HG03139 (cell line): ENCODE data around the gene CADM1.

Experiments
- ATAC-seq: cut with Tn5 transposase; IDR thresholded peaks from one replicate; pipeline ENCODE4 v1.9.1; 2021; ENCODE audit not compliant: unreplicated experiment

The CADM1 gene

DNA sequence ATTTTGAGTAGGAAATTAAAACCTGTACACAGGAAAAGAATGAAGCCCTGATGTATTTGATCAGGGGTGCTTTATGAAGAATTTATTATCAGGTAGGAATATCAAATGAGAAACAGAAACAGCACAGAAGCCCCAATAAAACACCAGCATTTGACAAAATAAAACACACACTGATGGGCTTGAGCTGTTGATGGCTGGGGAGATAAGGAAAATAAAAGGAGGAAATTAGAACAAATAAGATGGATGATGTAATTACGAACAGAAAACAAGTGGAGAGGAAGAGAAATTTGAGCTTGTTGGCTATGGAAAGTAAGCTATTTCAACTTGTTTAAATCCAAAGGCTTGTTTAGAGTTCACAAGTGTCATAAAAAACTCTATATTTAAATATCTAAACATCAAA lies 213.7 kb downstream of the CADM1 start:
- no peak for ATAC-seq

DNA sequence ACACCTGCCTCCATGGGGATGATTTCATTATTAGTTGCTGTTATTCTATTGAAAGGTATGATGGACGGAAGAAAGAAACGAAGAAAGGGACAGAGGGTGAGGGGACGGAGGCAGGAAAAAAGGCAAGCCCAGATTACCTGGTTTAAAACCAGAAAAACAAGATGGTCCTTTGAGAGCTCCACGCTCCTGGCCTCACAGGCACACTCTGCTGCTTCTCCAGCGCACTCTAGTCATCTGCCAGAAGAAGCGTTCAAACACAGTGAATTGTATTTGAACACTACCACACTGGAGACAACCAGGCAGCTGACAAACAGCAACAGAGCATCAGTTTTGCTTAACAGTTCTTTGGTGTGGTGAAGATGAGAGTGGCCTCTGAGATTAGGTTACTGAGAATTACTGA lies 216.9 kb downstream of the CADM1 start:
- ATAC-seq: no peak

DNA sequence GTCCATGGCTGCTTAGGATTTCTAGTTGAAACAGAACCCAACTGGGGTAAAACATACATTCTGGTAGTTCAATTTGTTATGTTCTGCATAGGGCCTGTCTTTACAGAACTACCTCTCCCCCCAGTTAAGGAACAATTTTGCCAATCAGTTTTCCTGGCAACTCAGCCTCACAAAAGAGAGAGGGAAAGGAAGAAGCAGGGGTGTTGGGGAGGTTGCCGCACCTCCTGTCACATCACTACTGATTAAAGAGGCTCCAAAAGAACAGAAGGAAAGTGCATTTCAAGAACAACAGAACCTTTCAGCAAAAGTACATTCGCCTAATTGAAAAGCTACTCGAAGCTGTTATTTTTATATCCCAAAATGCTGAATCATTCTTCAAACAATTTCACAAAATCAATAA lies 217.6 kb downstream of the CADM1 start:
- ATAC-seq: no peak

DNA sequence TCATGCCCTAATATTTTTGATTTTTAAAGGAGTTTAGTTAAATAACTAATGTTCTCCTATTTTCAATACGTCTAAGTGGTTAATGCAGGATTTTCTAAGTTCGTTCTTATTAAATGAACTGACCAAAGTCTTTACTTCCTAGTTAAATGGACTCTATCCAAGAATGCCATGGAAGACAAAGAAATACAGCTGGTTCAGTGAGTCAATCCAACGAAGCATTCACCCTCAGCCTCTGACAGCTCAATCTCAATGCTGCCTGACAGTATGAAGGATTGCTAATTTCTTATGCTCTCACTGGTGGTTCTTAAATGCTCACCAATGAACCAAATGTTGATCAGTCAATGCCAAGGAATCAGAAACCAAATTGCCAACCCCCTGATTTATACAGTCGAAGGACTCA lies 219.4 kb downstream of the CADM1 start:
- ATAC-seq: no peak

DNA sequence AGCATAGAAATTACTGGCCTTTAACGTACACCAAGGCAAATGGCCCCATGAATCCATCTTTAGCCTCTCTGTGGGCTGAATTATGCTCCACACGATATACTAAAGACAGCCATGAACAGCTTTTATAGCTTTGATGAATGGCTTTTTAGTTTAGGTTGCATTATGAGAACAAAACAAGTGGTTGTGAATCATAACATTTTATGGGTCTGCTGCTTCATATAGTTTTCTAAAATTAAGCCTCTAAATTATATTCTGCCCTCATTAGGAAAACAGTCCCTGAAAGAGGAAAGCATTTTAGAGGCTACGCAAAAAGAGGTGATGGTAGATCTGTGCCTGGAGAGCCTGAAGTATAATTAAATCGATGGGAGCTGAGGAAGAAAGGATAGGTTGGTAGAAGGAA lies 221.3 kb downstream of the CADM1 start:
- ATAC-seq: no peak

DNA sequence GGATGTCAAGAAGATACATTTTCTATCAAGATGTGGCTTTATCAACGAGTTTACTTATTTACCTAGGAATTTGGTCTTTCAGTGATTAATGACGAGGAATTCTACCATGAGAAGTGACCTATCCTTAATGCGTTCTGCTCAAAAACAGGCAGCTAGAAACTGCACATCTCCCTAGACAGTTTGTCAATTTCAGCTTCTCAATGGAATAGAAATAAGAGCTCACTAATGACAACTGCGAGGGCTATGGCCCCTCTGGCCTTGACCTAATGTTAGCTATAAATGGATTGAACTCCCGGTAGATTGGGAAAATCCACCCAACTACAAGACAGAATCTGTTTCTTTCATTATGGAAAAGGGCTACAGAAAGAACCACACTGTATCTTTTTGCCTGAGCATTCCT lies 223.4 kb downstream of the CADM1 start:
- ATAC-seq: no peak

DNA sequence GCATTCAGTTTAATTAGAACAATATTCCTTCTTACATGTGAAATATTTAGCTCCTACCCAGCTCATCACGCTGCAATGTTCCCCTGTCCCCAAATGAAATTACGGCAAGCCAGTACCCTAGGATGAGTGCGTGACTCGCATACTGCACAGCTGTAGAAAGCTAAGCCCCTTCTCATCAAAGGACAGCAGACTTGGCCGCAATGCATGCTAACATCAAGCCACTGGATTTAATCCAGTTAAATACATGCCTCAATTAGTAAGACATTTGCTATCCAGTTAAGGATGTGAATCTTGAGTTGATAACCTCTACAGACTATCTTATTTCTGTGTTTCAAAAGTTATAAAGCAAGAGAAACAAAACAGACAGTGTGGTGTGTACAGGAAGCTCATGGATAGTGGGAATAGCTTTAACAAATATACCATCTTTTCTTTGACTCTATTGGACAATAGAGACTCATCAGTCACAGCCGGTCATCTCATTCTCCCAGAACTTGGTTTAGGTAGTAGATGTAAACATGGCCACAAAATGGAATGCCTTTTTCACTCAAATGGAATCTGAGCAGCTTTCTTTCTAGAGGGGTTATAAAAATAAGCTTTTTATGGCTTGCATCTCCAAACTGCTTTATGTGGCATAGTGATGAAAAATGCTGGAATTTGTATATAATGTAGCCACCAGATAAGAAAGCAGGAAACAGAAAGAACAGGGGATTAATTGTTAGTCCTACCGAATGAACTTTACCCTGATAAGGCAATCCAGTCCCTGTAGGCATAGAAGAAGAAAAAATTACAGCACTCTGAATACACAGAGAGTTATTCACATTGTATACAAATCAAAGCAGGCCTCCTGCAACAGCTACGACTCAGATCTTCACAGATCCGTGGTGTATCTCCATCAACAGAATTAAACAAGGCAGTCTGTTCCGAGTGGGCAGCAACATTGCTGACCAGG lies 224.1 kb downstream of the CADM1 start:
- ATAC-seq: no peak

DNA sequence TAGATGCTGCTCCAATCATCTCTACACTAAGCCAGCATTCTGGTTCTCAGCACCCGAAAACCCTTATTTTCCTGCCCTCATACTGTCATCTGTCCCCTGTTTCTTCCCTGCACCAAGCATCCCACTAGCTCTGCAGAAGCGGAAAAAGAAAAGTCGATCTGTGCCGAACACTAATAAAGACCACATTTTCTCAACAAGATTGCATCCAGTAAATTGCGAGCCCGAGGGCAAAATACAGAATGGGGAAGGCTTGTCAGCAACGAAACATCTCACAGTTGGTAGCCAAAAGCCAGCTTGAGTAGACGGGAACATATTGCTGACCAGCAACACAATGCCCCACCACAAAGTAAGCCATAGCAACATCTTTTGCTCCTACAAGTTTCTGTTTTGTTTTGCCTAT lies 227.4 kb downstream of the CADM1 start:
- no peak for ATAC-seq

DNA sequence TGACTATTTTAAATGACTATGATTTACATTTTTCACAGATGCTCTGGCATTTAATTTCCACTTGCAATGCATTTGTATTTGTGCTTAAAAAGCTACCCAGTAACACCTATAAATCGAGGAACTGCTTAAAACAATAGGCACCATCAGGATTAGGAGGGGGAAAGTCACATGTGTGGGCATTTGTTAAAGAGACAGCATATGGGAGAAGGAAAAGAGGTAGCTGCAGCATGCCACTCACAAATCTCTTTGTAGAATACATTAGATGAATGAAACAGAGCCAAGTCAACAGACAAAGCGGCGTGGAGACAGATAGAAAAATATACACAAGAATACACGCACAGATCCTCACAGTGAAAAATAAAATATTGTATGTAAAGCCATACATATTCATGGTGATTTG lies 228.0 kb downstream of the CADM1 start:
- no peak for ATAC-seq

DNA sequence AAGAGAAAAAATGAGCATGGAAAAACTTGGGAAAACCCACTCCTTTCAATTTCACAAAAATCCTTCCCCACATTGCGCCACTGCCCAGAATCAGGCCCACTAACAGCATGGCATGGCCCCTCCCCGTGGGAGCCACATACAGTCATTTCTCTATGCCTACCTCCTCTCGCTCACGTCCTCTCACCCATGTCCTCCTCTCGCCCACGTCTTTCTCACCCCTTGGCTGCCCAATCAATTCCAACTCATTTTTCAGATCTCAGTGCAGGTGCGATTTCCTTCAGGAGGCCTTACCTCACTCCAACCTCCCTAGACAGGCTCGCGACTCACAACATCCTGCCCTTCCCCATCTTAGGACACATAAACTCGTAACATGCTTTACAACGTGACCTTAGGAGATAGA lies 229.2 kb downstream of the CADM1 start:
- ATAC-seq: no peak

DNA sequence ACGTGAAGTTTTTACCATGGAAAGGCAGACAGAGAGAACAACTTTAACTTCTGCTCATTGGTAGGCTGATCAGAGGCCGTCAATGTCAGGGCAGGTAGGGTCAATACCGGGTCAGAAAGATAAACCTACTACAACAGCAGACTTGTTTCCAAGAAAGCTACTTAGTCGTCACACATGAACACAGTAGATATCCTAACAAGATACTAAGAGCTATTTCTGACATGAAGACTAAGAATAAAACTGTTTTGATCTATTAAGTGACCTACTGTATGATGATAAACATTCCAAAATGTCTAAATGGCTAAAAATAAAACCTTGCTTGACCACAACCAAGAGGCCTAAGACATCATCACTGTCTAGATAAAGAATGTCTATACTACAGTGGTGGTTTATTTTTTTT lies 231.3 kb downstream of the CADM1 start:
- ATAC-seq: no peak

DNA sequence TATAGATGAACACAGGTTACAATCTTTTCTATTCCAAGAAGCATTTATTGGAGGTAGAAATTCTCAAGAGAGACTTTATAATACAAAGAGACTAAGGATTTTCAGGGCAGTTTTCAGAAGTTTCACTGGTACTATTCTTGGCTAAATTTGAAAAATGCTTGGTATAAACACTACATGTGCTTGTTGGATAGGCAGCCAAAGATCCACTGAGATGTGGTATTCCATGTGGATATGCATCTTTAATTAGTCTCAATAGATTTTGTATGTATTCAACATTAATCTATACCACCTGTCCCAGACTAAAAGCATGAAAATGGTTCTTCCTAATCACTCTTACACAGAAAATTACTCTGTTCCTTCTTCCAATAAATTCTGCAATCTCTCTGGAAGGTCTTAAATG lies 232.6 kb downstream of the CADM1 start:
- no peak for ATAC-seq

DNA sequence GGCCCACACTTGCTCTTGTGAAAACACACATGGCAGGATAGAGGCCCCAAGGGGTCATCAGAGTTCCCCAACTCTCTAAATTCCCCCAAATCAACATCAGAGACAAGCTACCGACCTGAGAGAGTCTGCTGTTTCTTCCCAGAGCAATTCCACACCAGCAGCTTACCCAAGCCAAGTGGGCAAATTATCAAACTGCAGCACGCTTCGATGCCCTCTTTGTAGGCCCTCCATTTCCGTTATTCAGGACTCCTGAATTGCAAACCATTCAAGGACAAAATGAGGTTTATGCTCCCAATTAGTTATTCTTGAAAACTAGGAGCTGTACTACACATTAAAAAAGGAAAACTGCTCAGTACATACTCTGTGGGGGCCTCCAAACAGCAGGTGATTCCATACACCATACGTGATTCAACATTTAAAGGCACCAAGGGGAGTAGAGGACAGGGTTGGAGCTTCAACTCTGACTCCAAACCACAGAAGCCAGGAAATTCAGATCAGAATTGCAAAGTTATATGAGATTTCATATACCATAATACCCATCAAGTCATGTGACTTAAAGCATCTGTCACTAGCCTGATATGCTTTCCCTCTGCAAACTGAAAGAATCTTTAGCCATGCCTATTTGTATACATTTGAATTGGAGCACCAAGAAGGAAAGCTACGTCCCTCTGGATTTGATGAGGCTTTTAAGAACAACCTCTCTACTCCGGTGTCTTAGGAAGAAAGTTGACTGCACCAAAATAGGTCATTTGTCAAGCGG lies 234.8 kb downstream of the CADM1 start:
- ATAC-seq: no peak

DNA sequence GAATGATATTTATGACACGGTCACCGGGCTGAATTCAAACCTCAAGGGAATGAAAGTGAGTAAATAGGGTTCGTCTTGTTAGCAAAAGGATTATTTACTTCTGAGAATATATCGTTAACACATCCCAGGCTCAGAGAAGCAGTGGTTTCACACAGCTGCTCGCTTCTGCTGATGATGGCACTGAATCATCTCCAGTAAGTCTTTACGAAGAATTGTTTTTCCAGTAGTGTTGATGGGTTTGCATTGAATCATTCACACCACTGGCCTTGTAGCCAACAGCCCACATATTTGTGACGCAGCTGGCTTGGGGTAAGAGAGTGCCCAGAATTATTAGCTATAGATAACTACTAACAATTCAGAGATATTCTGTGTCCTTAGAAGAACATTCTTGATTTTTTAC lies 236.3 kb downstream of the CADM1 start:
- ATAC-seq: no peak

DNA sequence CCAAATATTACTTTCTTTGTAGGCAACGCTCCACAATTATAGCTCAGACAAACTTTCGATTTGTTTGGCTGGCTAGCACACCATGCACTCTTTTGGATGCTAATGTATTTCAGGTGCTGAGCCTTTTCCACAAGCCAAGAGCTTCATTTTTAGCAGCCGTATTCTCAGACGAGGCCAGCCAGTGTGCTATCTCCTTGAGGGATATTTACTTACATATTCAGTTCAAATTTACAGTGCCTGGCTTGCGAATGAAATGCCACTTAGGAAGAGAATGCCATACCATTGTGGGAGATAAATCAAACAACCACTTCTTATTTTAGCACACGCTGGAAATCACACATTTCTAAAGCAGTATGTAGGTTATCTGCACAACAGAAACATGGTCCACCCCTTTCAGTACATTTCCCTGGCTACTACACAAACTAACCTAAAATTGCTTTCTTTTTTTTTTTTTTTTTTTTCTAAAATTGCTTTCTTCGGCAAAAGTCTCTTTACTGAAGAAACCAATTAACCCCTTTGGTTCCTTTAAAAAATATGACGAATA lies 236.9 kb downstream of the CADM1 start:
- no peak for ATAC-seq

DNA sequence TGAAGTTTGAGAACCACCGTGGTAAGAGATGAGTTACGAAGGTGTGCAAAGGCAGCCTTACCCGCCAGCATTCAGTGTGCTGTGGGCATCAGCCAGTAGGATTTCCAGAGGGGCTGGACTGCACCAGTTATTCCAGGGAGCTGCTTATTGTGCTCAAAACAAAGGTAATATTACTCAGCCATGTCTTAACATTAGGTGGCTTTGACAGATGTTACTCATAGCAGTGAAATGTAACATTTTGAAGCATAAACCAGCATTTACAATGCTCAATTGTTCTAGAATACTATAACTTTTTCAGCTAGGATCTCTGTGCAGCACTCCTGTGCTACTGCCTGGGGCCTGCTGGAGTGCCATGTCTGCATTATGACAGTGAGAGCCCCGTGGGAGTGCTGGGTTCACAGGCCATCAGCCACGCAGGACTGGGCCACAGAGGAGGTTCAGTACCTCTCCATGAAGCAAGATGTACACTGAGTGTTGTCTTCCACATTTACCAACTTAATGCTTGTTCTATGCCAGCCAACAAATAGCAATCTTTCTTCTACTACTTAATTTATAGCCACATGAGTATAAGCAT lies 238.1 kb downstream of the CADM1 start:
- ATAC-seq: no peak

DNA sequence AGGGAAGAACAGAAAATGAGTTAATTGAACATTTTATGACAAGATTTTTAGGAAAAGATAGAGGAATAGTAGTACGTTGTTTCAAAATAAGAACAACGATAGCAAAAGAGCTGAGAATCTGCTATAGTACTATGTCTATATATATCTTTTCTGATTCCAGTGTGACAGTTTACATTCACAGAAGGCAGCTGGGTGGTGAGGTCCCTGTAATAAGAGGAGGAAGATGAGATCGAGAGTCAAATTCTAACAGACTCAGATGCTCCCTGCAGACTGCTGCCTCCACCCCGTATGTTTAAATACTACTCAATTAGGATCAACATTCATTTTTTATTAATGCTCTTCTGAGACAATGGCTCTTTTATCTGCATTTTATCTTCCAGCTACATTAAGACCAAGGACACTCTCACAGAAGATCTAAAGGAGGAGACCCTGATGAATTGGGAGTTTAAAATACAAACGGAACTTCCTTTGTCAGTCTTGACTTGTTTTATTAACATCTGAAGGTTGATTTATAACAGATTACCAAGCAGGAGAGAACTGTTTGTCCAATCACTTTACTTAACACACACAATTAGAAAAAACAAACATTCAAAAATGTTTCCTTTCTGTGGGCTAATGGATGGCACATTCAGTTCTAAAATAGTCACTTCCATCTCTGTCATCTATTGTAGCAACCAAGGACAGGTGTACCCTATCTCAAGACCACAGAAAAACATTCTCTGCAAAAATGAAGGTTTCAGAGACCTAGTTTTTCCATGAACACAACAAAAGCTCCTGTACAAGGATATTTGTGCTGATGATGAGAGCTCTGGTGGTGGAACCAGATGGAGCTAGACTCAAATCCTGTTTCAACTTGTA lies 240.2 kb downstream of the CADM1 start:
- ATAC-seq: no peak

DNA sequence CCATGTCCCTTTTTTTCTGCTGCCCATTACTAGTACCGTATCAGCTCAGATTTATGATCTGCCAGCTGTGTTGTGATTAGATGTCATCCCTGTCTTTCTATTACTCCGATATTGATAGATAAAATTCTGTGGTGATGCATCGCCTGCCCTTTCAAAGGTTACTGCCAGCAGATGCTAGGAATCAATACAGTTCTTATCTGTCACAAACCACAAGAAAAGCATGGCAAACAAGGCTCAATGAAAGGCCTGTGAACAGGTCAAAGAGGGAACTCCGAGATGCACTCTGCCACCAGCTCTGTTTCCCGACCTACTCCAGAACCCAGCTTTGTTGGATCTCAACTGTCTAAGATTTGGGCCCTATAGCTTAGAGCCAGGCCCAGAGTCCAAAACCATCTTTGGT lies 246.0 kb downstream of the CADM1 start:
- no peak for ATAC-seq

DNA sequence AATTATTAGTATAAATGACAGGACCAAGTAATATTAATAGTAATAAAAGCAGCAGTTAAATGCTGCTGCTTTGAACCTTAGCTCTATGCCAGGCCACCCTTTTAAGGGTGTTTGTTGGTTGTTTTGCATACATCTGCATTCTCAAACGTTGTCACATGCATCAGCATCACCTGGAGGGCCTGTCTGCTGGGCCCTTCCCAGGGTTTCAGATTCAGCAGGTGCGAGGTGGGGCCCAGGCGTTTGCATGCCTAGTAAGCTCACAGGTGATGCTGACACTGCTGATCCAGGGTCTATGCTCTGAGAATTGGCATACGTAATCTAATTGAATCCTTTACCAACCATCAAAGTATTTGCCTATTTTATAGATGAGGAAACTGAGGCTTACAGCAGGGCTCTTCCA lies 246.5 kb downstream of the CADM1 start:
- no peak for ATAC-seq

DNA sequence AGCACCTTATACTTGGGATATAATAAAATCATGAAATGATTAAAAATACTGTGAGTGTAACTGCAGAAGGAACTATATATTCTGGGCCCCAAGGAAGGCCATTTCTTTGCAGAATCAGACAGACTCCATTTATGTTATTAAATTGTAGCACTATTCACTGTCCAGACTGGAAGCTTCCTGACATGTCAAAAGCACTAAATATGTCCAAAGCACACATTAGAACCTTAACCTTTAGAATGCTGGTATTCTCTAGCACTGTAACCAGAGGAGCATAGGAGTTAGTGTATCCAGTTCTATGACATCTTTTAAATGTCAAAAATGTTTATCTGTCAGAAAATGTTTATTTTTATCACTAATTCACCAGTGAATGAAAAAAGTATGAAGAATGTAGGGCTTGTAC lies 246.9 kb downstream of the CADM1 start:
- no peak for ATAC-seq
